Measurements from ENCODE around the gene CYP19A1. TPM values are rescaled to one million over a fixed set of nuclear protein-coding genes. Genes with fewer than 3 reads are reported as not detected.

Gene CYP19A1
- total and polyA plus RNA-seq, 8 donors, result 0.18 to 2.7 (median 0.35) TPM; not detected in 5

- WGBS, 5 donors, result 72 to 87% (median 85%) methylated on average over 6 of the region's 6 CpGs
- no peak for DNase-seq
Observed at GRCh38 chr15:51199541-51199940, 138.9 kb downstream of the CYP19A1 start.

GRCh38 chr15:51198701-51199232 is 139.6 kb downstream of the CYP19A1 start:
- intact Hi-C loops (cut with DNase I; ENCODE audit: low total_unique reads), result no loop called here
- TF ChIP-seq CTCF (IDR thresholded peaks at IDR 0.05), result no peak
- no peak for TF ChIP-seq POLR2AphosphoS5 (IDR thresholded peaks at IDR 0.05)
- no peak for TF ChIP-seq POLR2A (IDR thresholded peaks at IDR 0.05)
- no peak for TF ChIP-seq EP300 (IDR thresholded peaks at IDR 0.05)
- no peak overlapping the region for H3K4me3 ChIP-seq

More at GRCh38 chr15:51199541-51199940, 138.9 kb downstream of the CYP19A1 start:
- TF ChIP-seq CTCF (IDR thresholded peaks at IDR 0.05) (no peak), EP300 (IDR thresholded peaks at IDR 0.05) (no peak), POLR2AphosphoS5 (IDR thresholded peaks at IDR 0.05) (no peak), POLR2A (IDR thresholded peaks at IDR 0.05) (no peak)
- intact Hi-C loops (cut with DNase I; ENCODE audit: low total_unique reads), result no loop called here
- Histone ChIP-seq H3K9me3 (no peaks in the 10 kb centered on the region), H3K36me3 (no peaks in the 10 kb centered on the region), H3K27ac (no peak overlapping the region), H3K27me3 (peaks cover 0 to 23% (median 0%) of the 10 kb centered on the region in 3 donors), H3K4me3 (no peak overlapping the region), H3K4me1 (no peaks in the 10 kb centered on the region)

GRCh38 chr15:51195459-51195858 is 142.9 kb downstream of the CYP19A1 start:
- H3K9me3 ChIP-seq, result no peaks in the 10 kb centered on the region
- DNase-seq, result no peak
- H3K4me3 ChIP-seq, result no peak overlapping the region
- 48 to 72% (median 57%) methylated on average over 3 of the region's 3 CpGs for WGBS, 5 donors
- H3K27ac ChIP-seq, result no peak overlapping the region
- H3K27me3 ChIP-seq, result peaks cover 0 to 31% (median 7%) of the 10 kb centered on the region in 3 donors
- no peaks in the 10 kb centered on the region for H3K36me3 ChIP-seq
- H3K4me1 ChIP-seq, result peaks cover 0 to 17% (median 9%) of the 10 kb centered on the region in 4 donors
- intact Hi-C loops (cut with DNase I; ENCODE audit: low total_unique reads), result no loop called here
- TF ChIP-seq CTCF (IDR thresholded peaks at IDR 0.05), result no peak

More at GRCh38 chr15:51198701-51199232, 139.6 kb downstream of the CYP19A1 start:
- Histone ChIP-seq H3K9me3 (no peaks in the 10 kb centered on the region), H3K27ac (no peak overlapping the region), H3K27me3 (peaks cover 0 to 26% (median 0%) of the 10 kb centered on the region in 3 donors), H3K4me1 (no peaks in the 10 kb centered on the region), H3K36me3 (no peaks in the 10 kb centered on the region)
- no peak for DNase-seq
- 52 to 72% (median 68%) methylated on average over 6 of the region's 6 CpGs for WGBS, 5 donors

GRCh38 chr15:51193979-51194378 is 144.4 kb downstream of the CYP19A1 start:
- H3K4me3 ChIP-seq, result no peak overlapping the region
- no peaks in the 10 kb centered on the region for H3K9me3 ChIP-seq
- 49 to 89% (median 74%) methylated on average over 2 of the region's 2 CpGs for WGBS, 5 donors
- intact Hi-C loops (cut with DNase I; ENCODE audit: low total_unique reads), result no loop called here
- TF ChIP-seq EP300 (IDR thresholded peaks at IDR 0.05), result no peak
- no peak for TF ChIP-seq POLR2AphosphoS5 (IDR thresholded peaks at IDR 0.05)
- DNase-seq, result no peak
- H3K36me3 ChIP-seq, result no peaks in the 10 kb centered on the region
- H3K4me1 ChIP-seq, result peaks cover 0 to 17% (median 11%) of the 10 kb centered on the region in 4 donors
- H3K27ac ChIP-seq, result no peak overlapping the region
- peaks cover 0 to 25% (median 7%) of the 10 kb centered on the region in 3 donors for H3K27me3 ChIP-seq

- DNase-seq, result no peak
- intact Hi-C loops (cut with DNase I; ENCODE audit: low total_unique reads), result no loop called here
- H3K36me3 ChIP-seq, result no peaks in the 10 kb centered on the region
- peaks cover 0 to 17% (median 11%) of the 10 kb centered on the region in 4 donors for H3K4me1 ChIP-seq
- WGBS, 5 donors, result 66 to 75% (median 72%) methylated on average over 6 of the region's 6 CpGs
- peaks cover 0 to 25% (median 7%) of the 10 kb centered on the region in 3 donors for H3K27me3 ChIP-seq
- no peak overlapping the region for H3K27ac ChIP-seq
- no peak overlapping the region for H3K4me3 ChIP-seq
- TF ChIP-seq EP300 (IDR thresholded peaks at IDR 0.05), result no peak
- TF ChIP-seq CTCF (IDR thresholded peaks at IDR 0.05), result no peak
- TF ChIP-seq POLR2A (IDR thresholded peaks at IDR 0.05), result no peak
- TF ChIP-seq POLR2AphosphoS5 (IDR thresholded peaks at IDR 0.05), result no peak
- no peaks in the 10 kb centered on the region for H3K9me3 ChIP-seq
Observed at GRCh38 chr15:51193526-51193925, 144.9 kb downstream of the CYP19A1 start.
